ENCODE measurements around the gene RAB30. TPM values are rescaled to one million over a fixed set of nuclear protein-coding genes. Genes with fewer than 3 reads are reported as not detected.

RAB30 gene
- total and polyA plus RNA-seq, 9 of the 15 experiments (the other 6 are each of a cell fraction or from before 2014, with no cell fraction given), result 0.29 to 1.3 (median 1.0) TPM

GRCh38 chr11:83007909-83008580 is 63.7 kb downstream of the RAB30 start (continued):
- TF ChIP-seq, protein P1, sequence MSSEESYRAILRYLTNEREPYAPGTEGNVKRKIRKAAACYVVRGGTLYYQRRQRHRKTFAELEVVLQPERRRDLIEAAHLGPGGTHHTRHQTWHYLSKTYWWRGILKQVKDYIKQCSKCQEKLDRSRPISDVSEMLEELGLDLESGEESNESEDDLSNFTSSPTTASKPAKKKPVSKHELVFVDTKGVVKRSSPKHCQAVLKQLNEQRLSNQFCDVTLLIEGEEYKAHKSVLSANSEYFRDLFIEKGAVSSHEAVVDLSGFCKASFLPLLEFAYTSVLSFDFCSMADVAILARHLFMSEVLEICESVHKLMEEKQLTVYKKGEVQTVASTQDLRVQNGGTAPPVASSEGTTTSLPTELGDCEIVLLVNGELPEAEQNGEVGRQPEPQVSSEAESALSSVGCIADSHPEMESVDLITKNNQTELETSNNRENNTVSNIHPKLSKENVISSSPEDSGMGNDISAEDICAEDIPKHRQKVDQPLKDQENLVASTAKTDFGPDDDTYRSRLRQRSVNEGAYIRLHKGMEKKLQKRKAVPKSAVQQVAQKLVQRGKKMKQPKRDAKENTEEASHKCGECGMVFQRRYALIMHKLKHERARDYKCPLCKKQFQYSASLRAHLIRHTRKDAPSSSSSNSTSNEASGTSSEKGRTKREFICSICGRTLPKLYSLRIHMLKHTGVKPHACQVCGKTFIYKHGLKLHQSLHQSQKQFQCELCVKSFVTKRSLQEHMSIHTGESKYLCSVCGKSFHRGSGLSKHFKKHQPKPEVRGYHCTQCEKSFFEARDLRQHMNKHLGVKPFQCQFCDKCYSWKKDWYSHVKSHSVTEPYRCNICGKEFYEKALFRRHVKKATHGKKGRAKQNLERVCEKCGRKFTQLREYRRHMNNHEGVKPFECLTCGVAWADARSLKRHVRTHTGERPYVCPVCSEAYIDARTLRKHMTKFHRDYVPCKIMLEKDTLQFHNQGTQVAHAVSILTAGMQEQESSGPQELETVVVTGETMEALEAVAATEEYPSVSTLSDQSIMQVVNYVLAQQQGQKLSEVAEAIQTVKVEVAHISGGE (CRISPR knock-in tag; IDR thresholded peaks at IDR 0.05), result peak in 1 of 3 experiments; percentile 43; a peak in 1 of 6 replicates
- TF ChIP-seq ZKSCAN3 (CRISPR knock-in tag; IDR thresholded peaks at IDR 0.05) (no peak), E2F6 (IDR thresholded peaks at IDR 0.05; ENCODE audit: borderline replicate concordance in 1 of 2, extremely low read depth in 1 of 2, insufficient read depth in 1 of 2, insufficient read length in 1 of 2, low read depth in 1 of 2, low read length in 1 of 2, poor library complexity in 1 of 2, severe bottlenecking in 1 of 2) (peak in 1 of 2 experiments; percentile 32), KLF16 (IDR thresholded peaks at IDR 0.05) (peak; percentile 82), ETV6 (IDR thresholded peaks at IDR 0.05; ENCODE audit: borderline replicate concordance in 1 of 2, low read depth in 2 of 2, low read length in 1 of 2) (no peak), ETV6 (CRISPR knock-in tag; IDR thresholded peaks at IDR 0.05; ENCODE audit: borderline replicate concordance) (no peak), CREM (IDR thresholded peaks at IDR 0.05; ENCODE audit: low read depth) (peak; percentile 57), CREB3 (tag; conservative IDR thresholded peaks at IDR 0.05; ENCODE audit: low read depth) (peak; percentile 79), MIER1 (IDR thresholded peaks at IDR 0.05; ENCODE audit: low read depth) (no peak), ZFX (CRISPR knock-in tag; IDR thresholded peaks at IDR 0.05) (peak; percentile 25; the same call in 1 of the 2 replicates), ZNF740 (CRISPR knock-in tag; IDR thresholded peaks at IDR 0.05) (no peak), ZNF740 (tag; IDR thresholded peaks at IDR 0.05) (no peak), TBP (optimal IDR thresholded peaks at IDR 0.05; ENCODE audit: low read depth, low read length) (no peak), TCF7 (IDR thresholded peaks at IDR 0.05; ENCODE audit: borderline replicate concordance) (no peak), SOX6 (IDR thresholded peaks at IDR 0.05) (peak; percentile 91)
- TF ChIP-seq, protein P2, sequence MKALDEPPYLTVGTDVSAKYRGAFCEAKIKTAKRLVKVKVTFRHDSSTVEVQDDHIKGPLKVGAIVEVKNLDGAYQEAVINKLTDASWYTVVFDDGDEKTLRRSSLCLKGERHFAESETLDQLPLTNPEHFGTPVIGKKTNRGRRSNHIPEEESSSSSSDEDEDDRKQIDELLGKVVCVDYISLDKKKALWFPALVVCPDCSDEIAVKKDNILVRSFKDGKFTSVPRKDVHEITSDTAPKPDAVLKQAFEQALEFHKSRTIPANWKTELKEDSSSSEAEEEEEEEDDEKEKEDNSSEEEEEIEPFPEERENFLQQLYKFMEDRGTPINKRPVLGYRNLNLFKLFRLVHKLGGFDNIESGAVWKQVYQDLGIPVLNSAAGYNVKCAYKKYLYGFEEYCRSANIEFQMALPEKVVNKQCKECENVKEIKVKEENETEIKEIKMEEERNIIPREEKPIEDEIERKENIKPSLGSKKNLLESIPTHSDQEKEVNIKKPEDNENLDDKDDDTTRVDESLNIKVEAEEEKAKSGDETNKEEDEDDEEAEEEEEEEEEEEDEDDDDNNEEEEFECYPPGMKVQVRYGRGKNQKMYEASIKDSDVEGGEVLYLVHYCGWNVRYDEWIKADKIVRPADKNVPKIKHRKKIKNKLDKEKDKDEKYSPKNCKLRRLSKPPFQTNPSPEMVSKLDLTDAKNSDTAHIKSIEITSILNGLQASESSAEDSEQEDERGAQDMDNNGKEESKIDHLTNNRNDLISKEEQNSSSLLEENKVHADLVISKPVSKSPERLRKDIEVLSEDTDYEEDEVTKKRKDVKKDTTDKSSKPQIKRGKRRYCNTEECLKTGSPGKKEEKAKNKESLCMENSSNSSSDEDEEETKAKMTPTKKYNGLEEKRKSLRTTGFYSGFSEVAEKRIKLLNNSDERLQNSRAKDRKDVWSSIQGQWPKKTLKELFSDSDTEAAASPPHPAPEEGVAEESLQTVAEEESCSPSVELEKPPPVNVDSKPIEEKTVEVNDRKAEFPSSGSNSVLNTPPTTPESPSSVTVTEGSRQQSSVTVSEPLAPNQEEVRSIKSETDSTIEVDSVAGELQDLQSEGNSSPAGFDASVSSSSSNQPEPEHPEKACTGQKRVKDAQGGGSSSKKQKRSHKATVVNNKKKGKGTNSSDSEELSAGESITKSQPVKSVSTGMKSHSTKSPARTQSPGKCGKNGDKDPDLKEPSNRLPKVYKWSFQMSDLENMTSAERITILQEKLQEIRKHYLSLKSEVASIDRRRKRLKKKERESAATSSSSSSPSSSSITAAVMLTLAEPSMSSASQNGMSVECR (CRISPR knock-in tag; IDR thresholded peaks at IDR 0.05), result no peak
